Fibroblast of mammary gland (primary cell): ENCODE measurements around the gene ELAVL1.

Source experiments
- DNase-seq: peaks from one replicate; pipeline ENCODE4 v3.0.0-alpha.2; 2010; ENCODE audit warnings: low read depth
- H3K4me3 ChIP-seq: 2 replicates; pipeline ENCODE4 v1.5.1; 2011; ENCODE audit warnings: low read depth, mild to moderate bottlenecking, low read length, moderate library complexity; ENCODE audit not compliant: control insufficient read depth
- TF ChIP-seq, protein P1 (sequence below): conservative IDR thresholded peaks from 2 replicates; pipeline ENCODE4 v1.5.1; 2011; ENCODE audit warnings: low read depth, low read length, inconsistent platforms; ENCODE audit not compliant: control insufficient read depth, insufficient read depth

ELAVL1 gene

DNA sequence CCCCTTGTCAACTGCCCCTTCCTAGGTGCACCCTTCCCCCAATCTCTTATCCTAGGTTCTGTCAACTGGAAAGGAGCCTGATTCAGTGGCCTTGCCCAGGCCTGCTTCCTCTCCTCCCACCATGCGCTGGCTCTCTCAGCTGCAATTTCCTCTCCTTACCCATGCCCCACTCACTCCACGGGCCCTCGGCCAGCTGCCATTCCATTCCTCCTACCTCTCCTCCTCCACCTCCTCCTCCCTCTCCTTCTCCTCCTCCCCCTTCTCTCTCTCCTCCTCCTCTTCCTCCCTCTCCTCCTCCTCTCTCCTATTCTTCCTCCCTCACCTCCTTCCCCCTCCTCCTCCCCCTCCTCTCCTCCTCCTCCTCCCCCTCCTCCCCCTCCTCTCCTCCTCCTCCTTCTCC lies 52.4 kb downstream of the ELAVL1 start:
- TF ChIP-seq, protein P1, sequence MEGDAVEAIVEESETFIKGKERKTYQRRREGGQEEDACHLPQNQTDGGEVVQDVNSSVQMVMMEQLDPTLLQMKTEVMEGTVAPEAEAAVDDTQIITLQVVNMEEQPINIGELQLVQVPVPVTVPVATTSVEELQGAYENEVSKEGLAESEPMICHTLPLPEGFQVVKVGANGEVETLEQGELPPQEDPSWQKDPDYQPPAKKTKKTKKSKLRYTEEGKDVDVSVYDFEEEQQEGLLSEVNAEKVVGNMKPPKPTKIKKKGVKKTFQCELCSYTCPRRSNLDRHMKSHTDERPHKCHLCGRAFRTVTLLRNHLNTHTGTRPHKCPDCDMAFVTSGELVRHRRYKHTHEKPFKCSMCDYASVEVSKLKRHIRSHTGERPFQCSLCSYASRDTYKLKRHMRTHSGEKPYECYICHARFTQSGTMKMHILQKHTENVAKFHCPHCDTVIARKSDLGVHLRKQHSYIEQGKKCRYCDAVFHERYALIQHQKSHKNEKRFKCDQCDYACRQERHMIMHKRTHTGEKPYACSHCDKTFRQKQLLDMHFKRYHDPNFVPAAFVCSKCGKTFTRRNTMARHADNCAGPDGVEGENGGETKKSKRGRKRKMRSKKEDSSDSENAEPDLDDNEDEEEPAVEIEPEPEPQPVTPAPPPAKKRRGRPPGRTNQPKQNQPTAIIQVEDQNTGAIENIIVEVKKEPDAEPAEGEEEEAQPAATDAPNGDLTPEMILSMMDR: no peak
- DNase-seq: peak; percentile 27

DNA sequence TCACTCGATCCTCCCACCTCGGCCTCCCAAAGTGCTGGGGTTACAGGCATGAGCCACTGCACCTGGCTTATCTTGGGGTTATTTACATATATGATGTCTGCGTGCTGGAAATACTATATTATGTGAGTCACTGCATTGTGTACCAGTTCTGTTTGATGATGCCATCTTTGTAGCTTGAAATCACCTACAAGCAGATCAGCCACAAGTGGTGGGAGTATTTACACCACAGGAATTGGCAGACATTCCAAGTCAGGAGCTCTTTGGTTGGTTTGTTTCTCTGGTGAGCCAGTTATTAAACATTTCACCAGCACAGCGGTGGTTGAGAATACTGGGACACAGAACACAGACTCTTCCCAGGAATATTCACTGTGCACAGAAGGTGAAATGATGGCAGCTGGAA lies 57.5 kb downstream of the ELAVL1 start:
- no peak overlapping the region for H3K4me3 ChIP-seq
- TF ChIP-seq, protein P1: no peak
- peak; percentile 28 for DNase-seq

More for the DNA sequence above, 52.4 kb downstream of the ELAVL1 start:
- no peak overlapping the region for H3K4me3 ChIP-seq

- TF ChIP-seq, protein P1: peak; percentile 85
- peak overlapping the region; percentile 70 for H3K4me3 ChIP-seq
- peak; percentile 96 for DNase-seq
These were observed 61.2 kb downstream of the ELAVL1 start for GRCh38 chr19:7944177-7944761.

- H3K4me3 ChIP-seq: peak within 1 kb of the TSS; percentile 93
- TF ChIP-seq, protein P1: no peak
- DNase-seq: peak; percentile 99
These were observed 61.8 kb downstream of the ELAVL1 start, which contains the start of gene TIMM44 for GRCh38 chr19:7943444-7944176. Gene TIMM44 (minus strand): TSS chr19:7943666. CDS start chr19:7943651, 15 bp downstream.

- TF ChIP-seq, protein P1: no peak
- H3K4me3 ChIP-seq: peak overlapping the region; percentile 93
- DNase-seq: no peak
These were observed 62.4 kb downstream of the ELAVL1 start for GRCh38 chr19:7942981-7943443.

- TF ChIP-seq, protein P1: no peak
- peak overlapping the region; percentile 93 for H3K4me3 ChIP-seq
- DNase-seq: no peak
These were observed 63.4 kb downstream of the ELAVL1 start for GRCh38 chr19:7941895-7942596.
